GM12872 (cell line): ENCODE data around the gene FAM161B.

ENCODE experiments used
- CTCF ChIP-seq: IDR thresholded peaks from 3 replicates; pipeline ENCODE4 v1.5.1; 2011; ENCODE audit warnings: low read depth, mild to moderate bottlenecking, low read length, moderate library complexity; ENCODE audit not compliant: insufficient read depth

Gene FAM161B

GRCh38 chr14:73896521-73896920, 53.4 kb downstream of the FAM161B start:
- no peak for TF ChIP-seq CTCF

- no peak for TF ChIP-seq CTCF
Measured at GRCh38 chr14:73895939-73896338, 54.0 kb downstream of the FAM161B start.

- no peak for TF ChIP-seq CTCF
Measured at GRCh38 chr14:73889376-73889775, 60.5 kb downstream of the FAM161B start.

- no peak for TF ChIP-seq CTCF
Measured at GRCh38 chr14:73888971-73889370, 60.9 kb downstream of the FAM161B start.

- TF ChIP-seq CTCF = no peak
Measured at GRCh38 chr14:73888460-73888725, 61.5 kb downstream of the FAM161B start.

- no peak for TF ChIP-seq CTCF
Measured at GRCh38 chr14:73887694-73888459, 62.0 kb downstream of the FAM161B start.

GRCh38 chr14:73887318-73887616, 62.6 kb downstream of the FAM161B start:
- TF ChIP-seq CTCF = no peak
